RWPE2 (cell line): ENCODE measurements around the gene FBXO39.
"Not testable (repeated sequence)": the region's sequence is repeated elsewhere in the genome, so short reads cannot be mapped to it uniquely, and the experiment has no call there.

Experiments
- ATAC-seq: fragments of 200-7000 bp; cut with Tn5 transposase; 3 replicates; pipeline ENCODE4 v1.9.1; 2021; ENCODE audit warnings: low read depth
- DNase-seq: peaks from one replicate; pipeline ENCODE4 v3.0.0-alpha.2; 2020; ENCODE audit warnings: low spot score
- H3K27ac ChIP-seq: fragments of 450-650 bp; 2 replicates; pipeline ENCODE4 v1.5.1; 2017; ENCODE audit warnings: mild to moderate bottlenecking; ENCODE audit not compliant: poor library complexity, severe bottlenecking
- H3K27me3 ChIP-seq: fragments of 250-450 bp; sonication (Bioruptor Pico); 2 replicates; pipeline ENCODE4 v1.5.1; 2021; ENCODE audit warnings: mild to moderate bottlenecking, moderate library complexity; ENCODE audit not compliant: insufficient read depth, poor library complexity, severe bottlenecking
- H3K36me3 ChIP-seq: fragments of 250-450 bp; sonication (Bioruptor Pico); 2 replicates; pipeline ENCODE4 v1.5.1; 2020; ENCODE audit warnings: low read depth, mild to moderate bottlenecking, moderate library complexity
- H3K4me1 ChIP-seq: fragments of 250-450 bp; sonication (Bioruptor Pico); 2 replicates; pipeline ENCODE4 v1.5.1; 2021; ENCODE audit warnings: mild to moderate bottlenecking, moderate library complexity; ENCODE audit not compliant: insufficient read depth, poor library complexity, severe bottlenecking
- H3K4me3 ChIP-seq: fragments of 250-450 bp; sonication (Bioruptor Pico); 2 replicates; pipeline ENCODE4 v1.5.1; 2021; ENCODE audit warnings: mild to moderate bottlenecking, moderate library complexity; ENCODE audit not compliant: severe bottlenecking
- H3K9me3 ChIP-seq: fragments of 250-450 bp; sonication (Bioruptor Pico); 2 replicates; pipeline ENCODE4 v1.5.1; 2021; ENCODE audit warnings: mild to moderate bottlenecking, moderate library complexity; ENCODE audit not compliant: severe bottlenecking
- CTCF ChIP-seq: fragments of 450-650 bp; IDR thresholded peaks from one replicate; pipeline ENCODE4 v1.5.1; 2017; ENCODE audit warnings: mild to moderate bottlenecking, moderate library complexity; ENCODE audit not compliant: poor library complexity, severe bottlenecking

FBXO39 gene

GRCh38 chr17:6775871-6776405, at the start of gene FBXO39:
Gene FBXO39 (plus strand): TSS chr17:6776215. CDS start chr17:6779869, 3,654 bp downstream.
- no peak for DNase-seq
- Histone ChIP-seq H3K27me3 (no peaks in the 10 kb centered on the region), H3K4me3 (no peak within 1 kb of the TSS)

GRCh38 chr17:6729531-6729930, 46.5 kb upstream of the FBXO39 start:
- Histone ChIP-seq H3K4me1 (no peaks in the 10 kb centered on the region), H3K27ac (no peak overlapping the region), H3K27me3 (no peaks in the 10 kb centered on the region), H3K36me3 (no peaks in the 10 kb centered on the region), H3K9me3 (no peaks in the 10 kb centered on the region), H3K4me3 (no peak overlapping the region)
- DNase-seq (no peak), ATAC-seq (no peak)
- TF ChIP-seq CTCF = no peak

More at GRCh38 chr17:6775871-6776405, at the start of gene FBXO39:
- Histone ChIP-seq H3K27ac (no peak within 1 kb of the TSS), H3K4me1 (peaks cover 5% of the 10 kb centered on the region), H3K36me3 (peaks cover 8% of the 10 kb centered on the region), H3K9me3 (no peaks in the 10 kb centered on the region)
- ATAC-seq = peak; percentile 46; the same call in 2 of the 3 replicates
- TF ChIP-seq CTCF = no peak

- not testable (repeated sequence) for DNase-seq, H3K4me1 ChIP-seq, H3K4me3 ChIP-seq, H3K36me3 ChIP-seq, H3K27me3 ChIP-seq, ATAC-seq, H3K27ac ChIP-seq, H3K9me3 ChIP-seq
Observed at GRCh38 chr17:6746665-6747064, 29.4 kb upstream of the FBXO39 start.

- H3K36me3 ChIP-seq = no peaks in the 10 kb centered on the region
- ATAC-seq = no peak
- H3K27ac ChIP-seq = no peak overlapping the region
- no peaks in the 10 kb centered on the region for H3K27me3 ChIP-seq
- no peak for DNase-seq
- no peaks in the 10 kb centered on the region for H3K9me3 ChIP-seq
- no peak for TF ChIP-seq CTCF
- H3K4me3 ChIP-seq = no peak overlapping the region
- peaks cover 20% of the 10 kb centered on the region for H3K4me1 ChIP-seq
Observed at GRCh38 chr17:6748617-6749016, 27.4 kb upstream of the FBXO39 start.

- DNase-seq = no peak
- Histone ChIP-seq H3K4me3 (no peak overlapping the region), H3K9me3 (no peaks in the 10 kb centered on the region), H3K27ac (no peak overlapping the region), H3K27me3 (no peaks in the 10 kb centered on the region), H3K4me1 (peaks cover 20% of the 10 kb centered on the region), H3K36me3 (no peaks in the 10 kb centered on the region)
- TF ChIP-seq CTCF = peak; percentile 26
- no peak for ATAC-seq
Observed at GRCh38 chr17:6749519-6749918, 26.5 kb upstream of the FBXO39 start.
